OCI-LY1 (cell line): ENCODE measurements around the gene DDX49.

Experiments used
- H2AFZ ChIP-seq: fragments of 200-600 bp; sonication (generic), shearing (Covaris generic); 2 replicates; pipeline ENCODE4 v1.6.0; 2014; ENCODE audit warnings: antibody characterized with exemption, mild to moderate bottlenecking, low read length
- H3F3A ChIP-seq: fragments of 200-600 bp; sonication (generic), shearing (Covaris generic); 2 replicates; pipeline ENCODE4 v1.6.0; 2014; ENCODE audit warnings: mild to moderate bottlenecking, antibody characterized with exemption, low read length, moderate library complexity; ENCODE audit not compliant: insufficient read depth
- H3K27ac ChIP-seq: fragments of 200-600 bp; sonication (generic); 2 replicates; pipeline ENCODE4 v1.5.1; 2014; ENCODE audit warnings: low read length, mixed run types, mild to moderate bottlenecking, low read depth; ENCODE audit not compliant: poor library complexity, severe bottlenecking
- H3K27me3 ChIP-seq: fragments of 200-600 bp; sonication (generic); 2 replicates; pipeline ENCODE4 v1.6.0; 2014; ENCODE audit warnings: antibody characterized with exemption, mild to moderate bottlenecking, low read length, moderate library complexity; ENCODE audit not compliant: insufficient read depth
- H3K36me3 ChIP-seq: fragments of 200-600 bp; sonication (generic); 2 replicates; pipeline ENCODE4 v1.6.1; 2014; ENCODE audit warnings: mild to moderate bottlenecking, antibody characterized with exemption, low read length, moderate library complexity, mixed read lengths; ENCODE audit not compliant: insufficient read depth
- H3K4me1 ChIP-seq: fragments of 200-600 bp; sonication (generic); 2 replicates; pipeline ENCODE4 v1.5.1; 2014; ENCODE audit warnings: mild to moderate bottlenecking, low read length, moderate library complexity; ENCODE audit not compliant: insufficient read depth, severe bottlenecking
- H3K4me2 ChIP-seq: fragments of 200-600 bp; sonication (generic), shearing (Covaris generic); 2 replicates; pipeline ENCODE4 v1.6.1; 2014; ENCODE audit warnings: low read length
- H3K4me3 ChIP-seq: fragments of 200-600 bp; sonication (generic); 2 replicates; pipeline ENCODE4 v1.5.1; 2014; ENCODE audit warnings: low read length, low read depth, mild to moderate bottlenecking, mixed read lengths; ENCODE audit not compliant: poor library complexity, severe bottlenecking
- H3K79me2 ChIP-seq: fragments of 200-600 bp; shearing (Covaris generic); 2 replicates; pipeline ENCODE4 v1.6.1; 2016; ENCODE audit warnings: mixed run types, low read length, mixed read lengths; ENCODE audit not compliant: insufficient read depth
- H3K9ac ChIP-seq: fragments of 200-600 bp; sonication (generic), shearing (Covaris generic); 2 replicates; pipeline ENCODE4 v1.6.1; 2014; ENCODE audit warnings: mild to moderate bottlenecking, low read length, mixed read lengths
- H3K9me2 ChIP-seq: fragments of 200-600 bp; sonication (generic), shearing (Covaris generic); 2 replicates; pipeline ENCODE4 v1.6.1; 2014; ENCODE audit warnings: low read depth, mild to moderate bottlenecking, low read length, mixed read lengths
- H3K9me3 ChIP-seq: fragments of 200-600 bp; shearing (Covaris generic); 2 replicates; pipeline ENCODE4 v1.6.1; 2014; ENCODE audit warnings: low read length, mixed read lengths
- H4K20me1 ChIP-seq: fragments of 200-600 bp; sonication (generic), shearing (Covaris generic); 2 replicates; pipeline ENCODE4 v1.6.0; 2016; ENCODE audit warnings: mild to moderate bottlenecking, low read length; ENCODE audit not compliant: insufficient read depth
- EZH2 ChIP-seq: fragments of 200-600 bp; sonication (generic), shearing (Covaris generic); IDR thresholded peaks from 2 replicates; pipeline ENCODE4 v1.8.0; 2017; ENCODE audit warnings: borderline replicate concordance, mixed run types, mild to moderate bottlenecking, antibody characterized with exemption, low read length, moderate library complexity, mixed read lengths
- TF ChIP-seq, protein P1 (sequence below): fragments of 200-600 bp; sonication (generic), shearing (Covaris generic); IDR thresholded peaks from 2 replicates; pipeline ENCODE4 v1.5.1; 2017; ENCODE audit warnings: mild to moderate bottlenecking, antibody characterized with exemption, low read length, moderate library complexity, mixed read lengths

The DDX49 gene

DNA sequence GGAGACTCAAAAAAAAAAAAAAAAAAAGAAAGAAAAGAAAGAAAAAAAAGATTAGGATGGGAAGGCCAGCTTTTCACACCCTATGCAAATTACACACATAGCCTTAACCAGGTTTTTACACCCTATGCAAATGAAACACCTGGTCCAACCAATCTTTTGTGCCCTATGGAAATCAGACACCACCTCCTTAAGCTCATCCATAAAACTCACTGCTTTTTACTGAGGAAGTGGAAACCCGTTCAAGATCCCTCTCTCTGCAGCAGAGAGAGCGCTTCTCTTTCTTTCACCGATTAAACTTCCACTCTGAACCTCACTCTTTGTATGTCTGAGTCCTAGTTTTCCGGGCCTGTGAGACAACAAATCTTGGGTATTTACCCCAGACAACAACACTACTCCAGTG is 46.8 kb downstream of the DDX49 start:
- Histone ChIP-seq H2AFZ (no peak overlapping the region), H4K20me1 (no peaks in the 10 kb centered on the region), H3K27ac (no peak overlapping the region), H3K9me2 (no peaks in the 10 kb centered on the region), H3F3A (no peaks in the 10 kb centered on the region), H3K9ac (no peak overlapping the region), H3K9me3 (no peaks in the 10 kb centered on the region), H3K27me3 (no peaks in the 10 kb centered on the region), H3K79me2 (no peaks in the 10 kb centered on the region), H3K4me2 (no peak overlapping the region), H3K4me1 (no peaks in the 10 kb centered on the region), H3K4me3 (no peak overlapping the region), H3K36me3 (no peaks in the 10 kb centered on the region; the same call in 1 of the 2 replicates)
- TF ChIP-seq, protein P1, sequence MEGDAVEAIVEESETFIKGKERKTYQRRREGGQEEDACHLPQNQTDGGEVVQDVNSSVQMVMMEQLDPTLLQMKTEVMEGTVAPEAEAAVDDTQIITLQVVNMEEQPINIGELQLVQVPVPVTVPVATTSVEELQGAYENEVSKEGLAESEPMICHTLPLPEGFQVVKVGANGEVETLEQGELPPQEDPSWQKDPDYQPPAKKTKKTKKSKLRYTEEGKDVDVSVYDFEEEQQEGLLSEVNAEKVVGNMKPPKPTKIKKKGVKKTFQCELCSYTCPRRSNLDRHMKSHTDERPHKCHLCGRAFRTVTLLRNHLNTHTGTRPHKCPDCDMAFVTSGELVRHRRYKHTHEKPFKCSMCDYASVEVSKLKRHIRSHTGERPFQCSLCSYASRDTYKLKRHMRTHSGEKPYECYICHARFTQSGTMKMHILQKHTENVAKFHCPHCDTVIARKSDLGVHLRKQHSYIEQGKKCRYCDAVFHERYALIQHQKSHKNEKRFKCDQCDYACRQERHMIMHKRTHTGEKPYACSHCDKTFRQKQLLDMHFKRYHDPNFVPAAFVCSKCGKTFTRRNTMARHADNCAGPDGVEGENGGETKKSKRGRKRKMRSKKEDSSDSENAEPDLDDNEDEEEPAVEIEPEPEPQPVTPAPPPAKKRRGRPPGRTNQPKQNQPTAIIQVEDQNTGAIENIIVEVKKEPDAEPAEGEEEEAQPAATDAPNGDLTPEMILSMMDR, result no peak
- no peak for TF ChIP-seq EZH2

- Histone ChIP-seq H3F3A (no peaks in the 10 kb centered on the region), H2AFZ (no peak overlapping the region), H4K20me1 (no peaks in the 10 kb centered on the region), H3K4me3 (no peak overlapping the region), H3K36me3 (no peaks in the 10 kb centered on the region; the same call in 1 of the 2 replicates), H3K27ac (no peak overlapping the region), H3K9me3 (no peaks in the 10 kb centered on the region), H3K9ac (no peak overlapping the region), H3K27me3 (no peaks in the 10 kb centered on the region), H3K9me2 (no peaks in the 10 kb centered on the region), H3K79me2 (no peaks in the 10 kb centered on the region), H3K4me1 (no peaks in the 10 kb centered on the region), H3K4me2 (no peak overlapping the region)
- TF ChIP-seq, protein P1, result no peak
- no peak for TF ChIP-seq EZH2
These were observed 48.0 kb downstream of the DDX49 start for GRCh38 chr19:18967358-18968146.

DNA sequence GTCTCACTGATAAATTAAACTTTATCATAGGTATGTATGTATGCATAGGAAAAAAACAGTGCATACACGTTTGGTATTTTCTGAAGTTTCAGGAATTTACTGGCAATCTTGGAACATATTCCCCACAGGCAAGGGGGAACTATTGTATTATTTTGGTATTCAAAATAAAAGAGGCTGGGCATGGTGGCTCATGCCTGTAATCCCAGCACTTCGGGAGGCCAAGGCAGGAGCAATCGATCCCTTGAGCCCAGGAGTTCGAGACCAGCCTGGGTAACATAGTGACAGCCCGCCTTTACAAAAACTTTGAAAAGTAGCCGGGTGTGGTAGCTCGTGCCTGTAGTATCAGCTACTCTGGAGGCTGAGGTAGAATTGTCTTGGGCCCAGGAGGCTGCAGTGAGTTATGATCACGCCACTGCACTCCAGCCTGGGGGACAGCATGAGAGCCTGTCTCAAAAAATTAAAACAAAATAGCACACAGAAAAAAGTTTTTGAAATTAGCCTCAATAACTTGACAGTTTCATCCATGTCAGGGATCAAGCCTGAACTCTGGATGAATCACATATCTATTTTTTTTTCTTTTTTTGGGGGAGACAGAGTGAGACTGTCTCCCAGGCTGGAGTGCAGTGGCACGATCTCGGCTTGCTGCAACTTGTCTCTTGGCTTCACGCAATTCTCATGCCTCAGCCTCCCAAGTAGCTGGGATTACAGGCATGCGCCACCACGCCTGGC is 50.6 kb downstream of the DDX49 start:
- H3K9me2 ChIP-seq, result no peaks in the 10 kb centered on the region
- no peaks in the 10 kb centered on the region for H3K4me1 ChIP-seq
- no peaks in the 10 kb centered on the region for H3F3A ChIP-seq
- TF ChIP-seq, protein P1, result no peak
- TF ChIP-seq EZH2, result no peak
- no peaks in the 10 kb centered on the region for H3K27me3 ChIP-seq
- H2AFZ ChIP-seq, result no peak overlapping the region
- no peaks in the 10 kb centered on the region for H4K20me1 ChIP-seq
- H3K9me3 ChIP-seq, result no peaks in the 10 kb centered on the region
- H3K4me3 ChIP-seq, result no peak overlapping the region
- H3K79me2 ChIP-seq, result no peaks in the 10 kb centered on the region
- H3K4me2 ChIP-seq, result no peak overlapping the region
- H3K36me3 ChIP-seq, result no peaks in the 10 kb centered on the region; the same call in 1 of the 2 replicates
- no peak overlapping the region for H3K27ac ChIP-seq
- H3K9ac ChIP-seq, result no peak overlapping the region
